Measurements from ENCODE around the gene SMG1. TPM values are rescaled to one million over a fixed set of nuclear protein-coding genes. Genes with fewer than 3 reads are reported as not detected.

Gene SMG1
- total and polyA plus RNA-seq, 2 experiments from 2014 or later: 9.9 to 57.0 TPM

DNA sequence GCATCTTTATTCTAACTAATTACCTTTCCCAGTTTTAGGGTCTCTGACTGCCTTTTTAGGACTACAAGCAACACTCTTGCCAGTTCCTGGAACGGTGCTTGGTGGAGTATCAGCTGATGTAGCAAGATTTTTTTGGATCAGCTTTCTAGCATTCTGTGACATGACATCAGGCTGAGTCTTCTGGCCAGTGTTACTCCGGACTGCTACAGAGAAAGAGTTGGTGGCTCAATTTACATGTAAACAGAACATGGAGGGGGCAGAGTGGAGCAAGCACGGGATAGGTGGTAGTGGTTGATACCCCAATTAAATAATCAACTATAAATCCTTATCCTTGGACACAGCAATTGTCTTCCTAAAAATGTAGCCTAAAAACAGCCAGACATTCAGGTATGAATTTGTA lies 114.3 kb downstream of the SMG1 start:
- Histone ChIP-seq H3K27me3 (no peaks in the 10 kb centered on the region), H2AFZ (no peak overlapping the region), H4K20me1 (ENCODE audit: insufficient read depth, poor library complexity, severe bottlenecking) (no peaks in the 10 kb centered on the region), H3K4me2 (no peak overlapping the region), H3K9me2 (replicated peaks; ENCODE audit: insufficient read depth) (no peaks in the 10 kb centered on the region), H3K4me3 (no peak overlapping the region), H3K36me3 (replicated peaks; ENCODE audit: insufficient read depth, low read depth) (peaks cover 9% of the 10 kb centered on the region), H3K79me2 (no peaks in the 10 kb centered on the region), H3K9me3 (ENCODE audit: low read depth) (no peaks in the 10 kb centered on the region), H3K4me1 (ENCODE audit: insufficient read depth) (no peaks in the 10 kb centered on the region), H3K27ac (no peak overlapping the region)
- DNase-seq (ENCODE audit: low spot score): no peak
- TF ChIP-seq EZH2 (IDR thresholded peaks at IDR 0.05; ENCODE audit: borderline replicate concordance): no peak
- TF ChIP-seq, protein P1, sequence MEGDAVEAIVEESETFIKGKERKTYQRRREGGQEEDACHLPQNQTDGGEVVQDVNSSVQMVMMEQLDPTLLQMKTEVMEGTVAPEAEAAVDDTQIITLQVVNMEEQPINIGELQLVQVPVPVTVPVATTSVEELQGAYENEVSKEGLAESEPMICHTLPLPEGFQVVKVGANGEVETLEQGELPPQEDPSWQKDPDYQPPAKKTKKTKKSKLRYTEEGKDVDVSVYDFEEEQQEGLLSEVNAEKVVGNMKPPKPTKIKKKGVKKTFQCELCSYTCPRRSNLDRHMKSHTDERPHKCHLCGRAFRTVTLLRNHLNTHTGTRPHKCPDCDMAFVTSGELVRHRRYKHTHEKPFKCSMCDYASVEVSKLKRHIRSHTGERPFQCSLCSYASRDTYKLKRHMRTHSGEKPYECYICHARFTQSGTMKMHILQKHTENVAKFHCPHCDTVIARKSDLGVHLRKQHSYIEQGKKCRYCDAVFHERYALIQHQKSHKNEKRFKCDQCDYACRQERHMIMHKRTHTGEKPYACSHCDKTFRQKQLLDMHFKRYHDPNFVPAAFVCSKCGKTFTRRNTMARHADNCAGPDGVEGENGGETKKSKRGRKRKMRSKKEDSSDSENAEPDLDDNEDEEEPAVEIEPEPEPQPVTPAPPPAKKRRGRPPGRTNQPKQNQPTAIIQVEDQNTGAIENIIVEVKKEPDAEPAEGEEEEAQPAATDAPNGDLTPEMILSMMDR (IDR thresholded peaks at IDR 0.05; ENCODE audit: poor library complexity): no peak
- TF ChIP-seq EZH2phosphoT487 (IDR thresholded peaks at IDR 0.05; ENCODE audit: low read depth, severe bottlenecking, unreplicated experiment): no peak
- WGBS (ENCODE audit: low lambda C conversion rate, missing lambda C conversion rate): 90% methylated on average over 3 of the region's 3 CpGs

DNA sequence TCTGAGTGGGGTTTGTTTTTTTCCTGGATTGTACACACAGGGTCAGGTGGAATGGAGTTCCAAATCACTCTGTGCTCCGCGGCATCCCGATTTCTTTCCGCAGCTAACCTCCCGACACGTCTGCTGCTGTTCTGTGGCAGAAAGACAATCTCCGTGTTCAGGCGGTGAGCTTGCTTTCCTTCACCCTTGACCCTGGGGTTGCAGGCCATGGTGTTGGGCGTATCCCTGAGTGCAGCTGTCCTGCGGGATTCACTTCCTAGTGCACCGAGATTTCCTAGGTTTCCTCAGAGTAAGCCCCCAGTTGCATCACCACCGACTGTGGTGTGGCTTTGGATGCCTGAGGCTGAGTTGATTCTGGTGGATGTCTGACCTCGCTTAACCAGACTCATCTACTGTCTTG lies 117.0 kb downstream of the SMG1 start:
- Histone ChIP-seq H4K20me1 (ENCODE audit: insufficient read depth, poor library complexity, severe bottlenecking) (no peaks in the 10 kb centered on the region), H3K4me2 (no peak overlapping the region), H3K36me3 (replicated peaks; ENCODE audit: insufficient read depth, low read depth) (peaks cover 9% of the 10 kb centered on the region), H3K9me2 (replicated peaks; ENCODE audit: insufficient read depth) (no peaks in the 10 kb centered on the region), H3K27ac (no peak overlapping the region), H3K4me1 (ENCODE audit: insufficient read depth) (no peaks in the 10 kb centered on the region), H3K9me3 (ENCODE audit: low read depth) (no peaks in the 10 kb centered on the region), H2AFZ (no peak overlapping the region), H3K4me3 (no peak overlapping the region), H3K79me2 (no peaks in the 10 kb centered on the region), H3K27me3 (no peaks in the 10 kb centered on the region)
- WGBS (ENCODE audit: low lambda C conversion rate, missing lambda C conversion rate): 92% methylated on average over 13 of the region's 13 CpGs
- DNase-seq (ENCODE audit: low spot score): no peak
- TF ChIP-seq EZH2phosphoT487 (IDR thresholded peaks at IDR 0.05; ENCODE audit: low read depth, severe bottlenecking, unreplicated experiment): no peak
- no peak for TF ChIP-seq EZH2 (IDR thresholded peaks at IDR 0.05; ENCODE audit: borderline replicate concordance)
- TF ChIP-seq, protein P1 (IDR thresholded peaks at IDR 0.05; ENCODE audit: poor library complexity): no peak

DNA sequence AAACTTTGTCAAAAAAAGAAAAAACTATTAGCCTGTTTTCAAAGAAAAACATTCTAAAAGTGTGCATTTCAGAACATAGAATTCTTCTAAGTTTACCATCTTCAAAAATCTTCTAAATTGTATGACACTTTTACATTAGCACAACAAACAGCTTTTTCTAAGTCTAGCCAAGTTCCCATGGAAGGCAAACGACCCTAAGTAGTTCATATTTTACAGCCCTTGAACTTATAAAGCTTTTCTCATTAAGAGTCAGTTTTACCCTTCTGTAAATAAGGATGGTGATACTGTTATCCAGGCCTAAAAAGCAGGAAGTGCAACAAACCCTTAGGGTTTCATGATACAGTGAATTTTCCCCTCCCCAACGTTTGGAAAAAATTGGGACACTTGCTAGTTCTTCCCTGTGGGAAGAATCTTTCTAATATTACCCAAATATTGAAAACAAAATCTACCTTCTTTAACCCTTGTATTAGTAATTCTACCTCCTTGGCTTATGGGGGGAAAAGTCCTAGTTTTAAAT lies 120.9 kb downstream of the SMG1 start:
- Histone ChIP-seq H3K4me1 (ENCODE audit: insufficient read depth) (no peaks in the 10 kb centered on the region), H4K20me1 (ENCODE audit: insufficient read depth, poor library complexity, severe bottlenecking) (peaks cover 2% of the 10 kb centered on the region), H3K27me3 (no peaks in the 10 kb centered on the region), H2AFZ (no peak overlapping the region), H3K27ac (no peak overlapping the region), H3K4me3 (no peak overlapping the region), H3K9me3 (ENCODE audit: low read depth) (no peaks in the 10 kb centered on the region), H3K4me2 (no peak overlapping the region), H3K79me2 (peaks cover 5% of the 10 kb centered on the region), H3K36me3 (replicated peaks; ENCODE audit: insufficient read depth, low read depth) (no peaks in the 10 kb centered on the region), H3K9me2 (replicated peaks; ENCODE audit: insufficient read depth) (no peaks in the 10 kb centered on the region)
- DNase-seq (ENCODE audit: low spot score): no peak
- no peak for TF ChIP-seq EZH2phosphoT487 (IDR thresholded peaks at IDR 0.05; ENCODE audit: low read depth, severe bottlenecking, unreplicated experiment)
- no peak for TF ChIP-seq EZH2 (IDR thresholded peaks at IDR 0.05; ENCODE audit: borderline replicate concordance)
- TF ChIP-seq, protein P1 (IDR thresholded peaks at IDR 0.05; ENCODE audit: poor library complexity): no peak
- 35% methylated on average over 2 of the region's 2 CpGs for WGBS (ENCODE audit: low lambda C conversion rate, missing lambda C conversion rate)

All from hepatocyte (in vitro differentiated cells).